Brain microvascular endothelial cell (primary cell): ENCODE results near the gene UBL5.

Experiments used
- DNase-seq: peaks from one replicate; pipeline ENCODE4 v3.0.0-alpha.2; 2020
- H3K27ac ChIP-seq: fragments of 250-450 bp; sonication (Bioruptor Pico); 2 replicates; pipeline ENCODE4 v1.5.1; 2020; ENCODE audit warnings: mild to moderate bottlenecking, moderate library complexity
- H3K27me3 ChIP-seq: fragments of 250-450 bp; sonication (Bioruptor Pico); replicated peaks from 2 replicates; pipeline ENCODE4 v1.5.1; 2020; ENCODE audit warnings: mild to moderate bottlenecking
- H3K36me3 ChIP-seq: fragments of 250-450 bp; sonication (Bioruptor Pico); replicated peaks from 2 replicates; pipeline ENCODE4 v1.5.1; 2020; ENCODE audit warnings: mild to moderate bottlenecking
- H3K4me3 ChIP-seq: 2 replicates; pipeline ENCODE4 v1.5.1; 2011; ENCODE audit warnings: low read depth, mild to moderate bottlenecking, control low read depth, low read length, moderate library complexity
- in situ Hi-C: cut with HindIII; loops from 2 replicates; pipeline ENCODE4 v1.10.0; 2017; ENCODE audit warnings: low sequenced_read_pairs, low pct_ligation_motif_present
- TF ChIP-seq, protein P1 (sequence below): IDR thresholded peaks from 2 replicates; pipeline ENCODE4 v1.5.1; 2011; ENCODE audit warnings: low read depth, mild to moderate bottlenecking, moderate library complexity, low read length, control low read depth, inconsistent platforms; ENCODE audit errors: missing control alignments

The UBL5 gene

DNA sequence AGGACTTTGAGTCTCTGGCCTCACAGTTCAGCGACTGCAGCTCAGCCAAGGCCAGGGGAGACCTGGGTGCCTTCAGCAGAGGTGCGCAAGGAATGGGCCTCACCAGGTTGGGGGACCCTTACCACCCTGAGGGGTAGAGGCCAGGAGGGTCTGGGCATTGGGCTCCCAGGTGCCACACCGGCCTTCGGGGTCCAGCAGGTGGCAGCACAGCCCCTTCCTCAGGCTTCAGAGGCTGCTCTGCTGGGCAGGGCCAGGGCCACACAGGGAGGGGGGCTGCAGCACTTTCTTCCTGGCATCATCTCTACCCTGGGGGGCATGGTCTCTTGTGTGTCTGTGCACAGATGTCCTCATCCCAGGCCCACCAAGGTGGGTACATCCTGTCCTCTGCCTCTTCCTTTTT is 20.3 kb downstream of the UBL5 start:
- no peak overlapping the region for H3K27ac ChIP-seq
- no peaks in the 10 kb centered on the region for H3K27me3 ChIP-seq
- TF ChIP-seq, protein P1, sequence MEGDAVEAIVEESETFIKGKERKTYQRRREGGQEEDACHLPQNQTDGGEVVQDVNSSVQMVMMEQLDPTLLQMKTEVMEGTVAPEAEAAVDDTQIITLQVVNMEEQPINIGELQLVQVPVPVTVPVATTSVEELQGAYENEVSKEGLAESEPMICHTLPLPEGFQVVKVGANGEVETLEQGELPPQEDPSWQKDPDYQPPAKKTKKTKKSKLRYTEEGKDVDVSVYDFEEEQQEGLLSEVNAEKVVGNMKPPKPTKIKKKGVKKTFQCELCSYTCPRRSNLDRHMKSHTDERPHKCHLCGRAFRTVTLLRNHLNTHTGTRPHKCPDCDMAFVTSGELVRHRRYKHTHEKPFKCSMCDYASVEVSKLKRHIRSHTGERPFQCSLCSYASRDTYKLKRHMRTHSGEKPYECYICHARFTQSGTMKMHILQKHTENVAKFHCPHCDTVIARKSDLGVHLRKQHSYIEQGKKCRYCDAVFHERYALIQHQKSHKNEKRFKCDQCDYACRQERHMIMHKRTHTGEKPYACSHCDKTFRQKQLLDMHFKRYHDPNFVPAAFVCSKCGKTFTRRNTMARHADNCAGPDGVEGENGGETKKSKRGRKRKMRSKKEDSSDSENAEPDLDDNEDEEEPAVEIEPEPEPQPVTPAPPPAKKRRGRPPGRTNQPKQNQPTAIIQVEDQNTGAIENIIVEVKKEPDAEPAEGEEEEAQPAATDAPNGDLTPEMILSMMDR: peak; percentile 64
- in situ Hi-C loops: no loop called here
- no peak overlapping the region for H3K4me3 ChIP-seq
- peaks cover 23% of the 10 kb centered on the region for H3K36me3 ChIP-seq
- no peak for DNase-seq

DNA sequence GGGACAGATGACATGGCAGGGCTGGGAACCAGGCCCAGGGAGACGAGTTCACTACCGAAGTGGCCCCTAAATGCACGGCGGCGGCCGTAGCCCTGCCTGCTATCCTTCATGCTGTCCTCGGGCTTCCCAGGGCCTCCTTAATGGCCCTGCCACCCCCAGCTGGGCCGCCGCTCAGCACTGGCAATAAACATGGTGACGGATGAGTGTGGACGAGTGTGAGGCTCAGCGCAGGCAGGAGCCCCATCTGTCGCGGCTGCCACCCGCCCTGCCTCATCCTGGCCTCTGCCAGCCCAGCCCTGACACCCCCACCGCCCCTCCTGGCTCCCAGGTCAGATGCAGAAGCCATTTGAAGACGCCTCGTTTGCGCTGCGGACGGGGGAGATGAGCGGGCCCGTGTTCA is 21.0 kb downstream of the UBL5 start:
- DNase-seq: no peak
- Histone ChIP-seq H3K27me3 (no peaks in the 10 kb centered on the region), H3K36me3 (peaks cover 18% of the 10 kb centered on the region), H3K27ac (no peak overlapping the region), H3K4me3 (no peak overlapping the region)
- TF ChIP-seq, protein P1: no peak
- in situ Hi-C loops: no loop called here

DNA sequence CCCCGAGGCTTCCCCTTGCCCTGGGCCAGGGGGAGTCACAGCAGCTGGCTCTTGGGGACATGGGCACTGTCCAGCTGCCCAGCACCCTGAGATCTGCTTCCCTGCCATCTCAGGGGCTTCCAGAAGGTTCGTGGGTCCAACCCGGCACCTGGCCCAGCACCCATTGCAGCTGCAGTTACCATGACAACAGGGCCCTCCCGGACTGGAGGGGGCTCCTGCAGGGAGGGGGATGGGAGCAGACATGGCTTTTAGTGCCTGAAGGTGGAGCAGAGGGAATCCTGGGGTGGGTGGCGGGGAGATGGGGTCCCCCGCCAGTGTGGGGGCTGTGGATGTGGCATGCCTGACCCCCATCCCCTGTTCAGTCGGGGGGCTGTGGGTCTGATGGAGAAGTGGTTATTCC is 22.1 kb downstream of the UBL5 start:
- peaks cover 11% of the 10 kb centered on the region for H3K36me3 ChIP-seq
- in situ Hi-C loops: no loop called here
- no peak for DNase-seq
- no peak overlapping the region for H3K4me3 ChIP-seq
- no peak overlapping the region for H3K27ac ChIP-seq
- TF ChIP-seq, protein P1: no peak
- no peaks in the 10 kb centered on the region for H3K27me3 ChIP-seq

DNA sequence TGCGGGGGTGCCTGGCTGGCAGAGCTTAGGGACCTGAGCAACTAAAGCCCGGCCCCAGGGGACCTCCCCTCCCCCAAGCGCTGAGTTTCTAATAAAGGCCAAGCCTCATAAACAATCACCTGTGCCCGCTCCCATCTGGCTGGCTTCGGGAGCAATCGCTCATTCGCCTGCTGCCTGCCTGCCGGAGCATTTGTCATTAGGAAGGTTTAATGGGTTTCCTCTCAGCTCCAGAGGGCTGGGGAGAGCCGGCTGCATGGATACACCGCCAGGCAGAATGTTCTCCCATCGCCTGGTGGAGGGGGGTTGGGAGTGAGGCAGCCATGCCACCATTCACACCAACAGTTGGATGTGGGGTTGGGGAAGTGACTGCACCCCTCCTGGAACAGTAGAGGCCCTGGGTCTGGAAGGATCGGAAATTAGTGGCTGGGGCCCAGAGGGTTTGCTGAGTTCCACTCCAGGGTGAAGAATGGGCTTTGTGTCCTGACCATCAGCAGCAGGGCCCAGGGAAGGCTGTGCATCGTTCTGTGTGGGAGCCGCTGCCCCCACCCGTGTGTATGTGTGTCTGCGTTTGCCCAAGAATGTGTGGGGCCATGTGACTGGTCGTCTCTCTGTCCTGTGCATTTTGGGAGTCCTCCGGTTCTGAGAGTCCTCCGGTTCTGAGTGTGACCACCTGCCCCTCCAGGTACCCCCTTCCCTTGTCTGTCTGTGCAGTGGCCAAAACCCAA is 22.7 kb downstream of the UBL5 start:
- TF ChIP-seq, protein P1: no peak
- DNase-seq: no peak
- in situ Hi-C loops: no loop called here
- peaks cover 11% of the 10 kb centered on the region for H3K36me3 ChIP-seq
- no peaks in the 10 kb centered on the region for H3K27me3 ChIP-seq
- no peak overlapping the region for H3K4me3 ChIP-seq
- no peak overlapping the region for H3K27ac ChIP-seq

DNA sequence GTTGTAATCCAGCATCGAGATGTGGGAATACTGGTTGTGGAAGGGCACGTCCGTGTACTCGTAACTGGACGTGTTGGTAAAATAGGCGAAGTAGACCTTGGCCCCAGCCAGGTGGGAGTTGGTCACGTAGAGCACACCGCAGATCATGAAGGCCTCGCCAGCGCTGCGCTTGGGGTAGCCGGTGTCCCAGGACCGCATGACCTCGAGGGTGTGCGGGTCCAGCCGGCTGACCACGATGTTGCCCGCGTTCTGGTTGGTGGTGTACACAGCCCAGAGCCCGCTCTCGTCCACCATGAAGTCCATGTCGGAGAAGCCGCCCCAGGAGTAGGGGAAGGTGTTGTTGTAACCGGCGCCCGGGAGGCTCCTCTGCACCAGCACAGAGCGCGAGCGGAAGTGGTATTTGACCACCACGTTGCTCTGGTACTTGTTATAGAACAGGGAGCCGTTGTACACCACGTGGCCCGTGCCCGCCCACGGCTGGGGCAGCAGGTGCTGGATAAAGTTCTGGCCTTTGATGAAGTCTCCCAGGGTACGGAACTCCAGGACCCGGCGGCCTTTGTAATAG is 26.6 kb downstream of the UBL5 start:
- Histone ChIP-seq H3K27me3 (no peaks in the 10 kb centered on the region), H3K27ac (no peak overlapping the region), H3K4me3 (no peak overlapping the region), H3K36me3 (no peaks in the 10 kb centered on the region)
- in situ Hi-C loops: no loop called here
- TF ChIP-seq, protein P1: no peak
- no peak for DNase-seq
